Tongue (tissue), 2 donors: Measurements from ENCODE around the gene VSTM5. TPM values are rescaled to one million over a fixed set of nuclear protein-coding genes. Genes with fewer than 3 reads are reported as not detected.
"Not testable (repeated sequence)": the region's sequence is repeated elsewhere in the genome, so short reads cannot be mapped to it uniquely, and the experiment has no call there.

ENCODE experiments used
- DNase-seq: peaks from one replicate; pipeline ENCODE4 v3.0.0-alpha.2; 2015
- total RNA-seq: library from RNA; depleted of rRNA; stranded (reverse); fragments of >200 nt; gene quantifications from one replicate; pipeline ENCODE4 v1.2.3, GENCODE V29; 2014

The VSTM5 gene, protein sequence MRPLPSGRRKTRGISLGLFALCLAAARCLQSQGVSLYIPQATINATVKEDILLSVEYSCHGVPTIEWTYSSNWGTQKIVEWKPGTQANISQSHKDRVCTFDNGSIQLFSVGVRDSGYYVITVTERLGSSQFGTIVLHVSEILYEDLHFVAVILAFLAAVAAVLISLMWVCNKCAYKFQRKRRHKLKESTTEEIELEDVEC
- total RNA-seq, result 1.6 TPM

DNA sequence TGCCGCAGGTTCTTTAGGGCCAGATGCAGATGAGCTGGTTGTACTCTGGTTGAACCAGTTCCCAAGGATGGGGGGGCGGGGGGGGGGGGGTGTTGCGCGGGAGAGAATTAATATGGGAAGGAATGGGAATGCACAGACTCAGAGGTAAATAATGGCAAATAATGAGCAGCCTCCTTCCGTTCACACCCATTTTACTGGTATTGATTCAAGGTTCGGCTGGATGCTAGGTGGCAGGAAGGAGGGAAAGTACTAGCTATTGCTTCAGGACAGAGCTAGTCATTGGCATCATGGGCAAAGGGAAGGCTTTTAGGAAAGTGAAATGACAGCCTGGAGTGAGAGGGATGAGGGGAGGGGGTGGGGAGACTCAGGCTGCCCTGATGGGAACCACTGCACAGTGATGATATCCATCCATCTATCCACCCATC lies at the start of gene VSTM5:
Gene VSTM5, minus strand, starts transcription at position 25 of the 425 bp plus-strand sequence. CDS start 116 bp downstream, outside the sequence.
- DNase-seq, result no peak

DNA sequence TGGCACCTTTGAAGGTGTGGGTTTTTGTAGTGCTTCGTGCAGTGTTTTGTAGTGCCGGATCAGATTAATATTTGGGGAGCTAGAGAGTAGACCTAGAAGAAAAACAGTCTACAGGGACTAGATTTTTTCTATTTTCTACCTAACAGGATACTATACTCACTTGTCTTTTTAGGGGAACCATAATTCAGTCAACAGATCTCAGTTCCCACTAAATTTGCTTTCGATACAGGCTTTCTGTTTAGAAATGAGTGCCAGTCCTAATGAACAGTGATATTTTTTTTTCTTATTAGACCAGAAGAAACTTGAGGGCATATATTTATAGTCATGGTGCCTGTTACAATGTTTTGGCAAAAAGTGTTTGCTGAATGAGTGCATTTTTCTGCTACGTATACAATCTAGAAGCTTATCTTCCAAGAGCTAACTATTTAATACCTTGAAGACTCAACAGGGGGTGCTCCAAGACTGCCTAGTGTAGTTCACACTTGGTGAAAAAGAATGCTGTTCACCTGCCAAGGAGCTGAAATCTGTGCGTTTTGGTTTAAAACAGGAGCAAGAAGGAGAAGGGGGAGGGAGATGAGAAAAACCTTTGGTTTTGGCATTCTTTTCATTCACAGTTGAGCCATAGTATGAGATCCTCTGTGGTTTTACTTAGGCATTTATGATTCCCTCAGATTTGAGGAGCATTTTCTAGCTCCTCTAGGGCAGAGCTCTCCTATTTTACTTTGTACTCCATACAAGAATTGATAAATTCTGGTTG lies 44.9 kb upstream of the VSTM5 start:
- DNase-seq, result peak; percentile 80

DNA sequence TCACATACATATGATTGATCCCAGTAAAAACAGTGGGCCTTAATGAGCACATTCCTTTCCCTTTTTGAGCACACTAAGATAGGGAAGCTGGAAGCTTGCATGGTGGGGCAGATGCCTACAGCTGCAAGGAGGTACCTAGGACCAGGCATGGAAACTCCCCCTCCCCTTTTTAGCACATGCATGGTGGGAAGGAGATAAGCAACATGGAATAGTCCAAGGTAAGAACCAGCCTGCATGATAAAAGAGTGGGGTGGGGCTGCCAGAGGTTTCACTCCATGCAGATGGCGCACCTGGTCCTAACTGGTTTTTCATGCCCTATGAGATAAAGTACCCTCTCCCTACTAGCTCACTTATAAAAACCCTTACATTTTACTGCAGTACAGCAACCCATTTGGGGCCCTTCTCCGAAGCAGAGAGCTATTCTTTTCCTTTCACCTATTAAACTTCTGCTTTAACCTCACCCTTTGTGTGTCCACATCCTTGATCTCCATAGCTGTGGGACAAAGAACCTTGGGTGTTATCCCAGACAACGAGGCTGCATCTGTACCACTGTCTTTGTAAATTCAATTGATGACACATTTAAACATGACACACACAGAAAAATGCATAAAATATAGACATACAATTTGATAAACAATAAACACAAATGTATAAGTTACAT lies 40.1 kb upstream of the VSTM5 start:
- no peak for DNase-seq

DNA sequence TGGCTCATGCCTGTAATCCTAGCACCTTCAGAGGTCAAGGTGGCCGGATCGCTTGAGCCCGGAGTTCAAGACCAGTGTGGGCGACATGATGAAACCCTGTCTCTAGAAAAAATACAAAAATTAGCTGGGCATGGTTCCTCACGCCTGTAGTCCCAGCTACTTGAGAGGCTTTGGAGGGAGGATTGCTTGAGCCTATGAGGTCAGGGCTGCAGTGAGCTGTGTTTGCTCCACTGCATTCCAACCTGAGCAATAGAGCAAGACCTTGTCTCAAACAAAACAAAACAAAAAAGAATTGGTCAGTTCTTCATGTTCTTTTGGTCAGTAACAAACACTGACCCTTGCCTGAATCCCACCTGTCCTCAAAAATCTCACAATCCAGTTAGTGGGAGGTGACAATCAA lies 36.7 kb upstream of the VSTM5 start:
- no peak for DNase-seq

DNA sequence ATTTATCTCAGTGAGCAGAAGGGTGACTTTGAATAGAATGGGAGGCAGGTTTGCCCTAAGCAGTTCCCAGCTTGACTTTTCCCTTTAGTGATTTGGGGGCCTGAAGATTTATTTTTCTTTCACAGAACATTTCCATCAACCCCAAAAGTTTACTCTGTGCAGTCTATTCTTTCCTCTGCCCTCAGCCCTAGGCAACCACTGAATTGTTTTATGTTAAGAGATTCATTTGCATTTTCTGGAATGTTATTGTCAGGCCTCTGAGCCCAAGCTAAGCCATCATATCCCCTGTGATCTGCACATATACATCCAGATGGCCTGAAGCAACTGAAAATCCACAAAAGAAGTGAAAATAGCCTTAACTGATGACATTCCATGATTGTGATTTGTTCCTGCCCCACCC lies 28.7 kb upstream of the VSTM5 start:
- DNase-seq, result not testable (repeated sequence)

DNA sequence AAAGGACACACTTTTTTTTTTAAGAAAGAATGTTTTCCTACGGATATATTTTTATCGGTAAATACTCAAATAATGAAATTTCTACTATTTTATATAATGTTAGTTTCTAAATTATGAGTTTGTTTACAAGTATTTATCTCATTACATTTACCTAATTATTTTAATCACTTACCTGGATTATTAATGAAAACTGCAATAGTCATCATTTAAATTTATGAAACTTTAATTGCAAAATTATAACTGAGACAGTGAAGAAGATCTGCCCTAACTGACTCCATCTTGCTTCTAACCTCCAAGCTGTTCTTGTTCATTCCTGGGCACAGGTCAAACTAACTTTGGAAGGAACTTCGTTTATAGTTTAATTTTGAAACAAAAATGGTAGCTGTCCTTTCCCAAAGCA lies 25.2 kb upstream of the VSTM5 start:
- no peak for DNase-seq

DNA sequence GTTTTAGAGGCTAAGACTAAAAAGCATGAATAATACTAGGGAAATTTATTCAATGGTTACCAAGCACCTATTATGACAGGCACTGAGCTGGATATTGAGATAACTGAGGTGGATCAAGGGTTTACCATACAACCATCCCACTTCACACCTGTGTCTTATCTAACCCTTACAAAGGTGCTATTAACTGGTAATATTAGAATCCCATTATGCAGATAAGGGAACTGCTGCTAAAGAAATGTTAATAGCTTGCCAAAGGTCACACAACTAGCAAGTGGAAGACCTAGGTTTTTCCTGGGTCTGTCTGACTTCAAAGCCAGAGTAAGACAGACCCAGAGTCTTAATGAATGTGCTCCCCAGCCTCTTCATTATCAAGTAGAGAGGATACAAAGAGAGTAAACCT lies 21.1 kb upstream of the VSTM5 start:
- no peak for DNase-seq

DNA sequence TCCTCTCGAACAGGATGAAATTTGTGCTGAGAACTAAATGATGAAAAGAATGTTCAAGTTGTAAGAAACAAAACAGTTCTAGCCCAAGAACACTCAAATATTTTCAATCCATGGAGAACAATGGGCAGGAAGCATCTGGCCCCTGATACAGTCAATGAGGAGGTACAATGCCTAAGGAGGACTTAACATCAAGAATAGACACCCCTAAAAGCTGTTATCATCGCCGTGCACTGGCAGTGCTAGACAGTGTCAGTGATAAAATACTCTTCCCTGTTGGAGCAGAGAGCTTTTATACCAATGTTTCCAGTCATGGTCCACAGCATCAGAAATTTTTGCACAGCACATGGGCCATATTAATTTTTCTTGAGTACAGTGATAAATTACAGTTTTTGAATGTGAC lies 20.2 kb upstream of the VSTM5 start:
- DNase-seq, result no peak

DNA sequence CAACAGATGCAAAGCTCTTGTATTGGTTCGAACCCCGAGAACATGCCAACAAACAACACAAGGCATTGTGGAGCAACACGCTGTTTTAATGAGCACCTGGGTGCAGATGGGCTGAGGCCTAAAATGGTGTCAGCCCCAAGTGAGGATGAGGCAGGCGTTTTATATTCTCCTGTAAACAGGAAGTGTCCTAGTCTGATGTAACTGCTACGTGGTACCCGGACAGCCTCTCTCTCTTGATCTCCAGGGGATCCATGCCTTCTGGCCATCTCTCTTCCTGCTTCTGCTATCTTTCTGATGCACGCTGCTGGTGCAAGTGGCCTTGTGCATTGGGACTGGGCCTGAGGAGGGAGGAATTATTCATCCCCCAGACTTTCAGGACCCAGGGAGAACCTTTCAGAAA lies 19.4 kb upstream of the VSTM5 start:
- DNase-seq, result no peak

DNA sequence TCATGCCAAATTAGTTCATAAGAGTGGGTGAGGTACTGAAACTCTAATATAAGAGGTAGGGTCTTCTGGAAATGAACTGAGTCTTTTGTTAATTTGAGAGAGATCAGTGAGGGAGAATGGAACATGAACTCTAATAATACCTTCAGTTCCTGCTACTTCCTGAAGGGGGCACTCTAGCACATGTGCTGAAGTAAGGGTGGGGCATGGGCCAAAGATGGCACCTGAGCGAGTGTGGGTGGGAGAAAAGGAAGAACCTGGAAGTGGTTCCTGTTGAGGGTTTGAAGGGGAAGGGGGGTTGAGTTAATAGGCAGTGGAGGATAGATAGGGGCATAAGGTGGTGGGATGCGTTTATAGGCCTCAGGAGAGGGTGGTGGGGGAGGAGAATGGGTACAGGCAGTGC lies 18.0 kb upstream of the VSTM5 start:
- DNase-seq, result not testable (repeated sequence)

DNA sequence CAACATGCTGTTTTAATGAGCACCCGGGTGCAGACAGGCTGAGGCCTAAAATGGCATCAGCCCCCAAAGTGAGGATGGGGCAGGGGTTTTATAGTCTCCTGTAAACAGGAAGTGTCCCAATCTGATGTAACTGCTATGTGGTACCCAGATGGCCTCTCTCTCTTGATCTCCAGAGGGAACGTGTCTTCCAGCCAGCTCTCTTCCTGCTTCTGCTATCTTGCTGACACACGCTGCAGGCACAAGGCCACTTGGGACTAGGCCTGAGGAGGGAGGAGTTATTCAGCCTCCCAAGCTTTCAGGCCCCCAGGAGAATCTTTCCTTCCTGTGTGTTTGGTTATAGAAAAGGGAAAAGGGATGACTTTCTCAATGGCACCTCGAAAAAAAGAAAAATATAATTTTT lies 11.4 kb upstream of the VSTM5 start:
- DNase-seq, result no peak

DNA sequence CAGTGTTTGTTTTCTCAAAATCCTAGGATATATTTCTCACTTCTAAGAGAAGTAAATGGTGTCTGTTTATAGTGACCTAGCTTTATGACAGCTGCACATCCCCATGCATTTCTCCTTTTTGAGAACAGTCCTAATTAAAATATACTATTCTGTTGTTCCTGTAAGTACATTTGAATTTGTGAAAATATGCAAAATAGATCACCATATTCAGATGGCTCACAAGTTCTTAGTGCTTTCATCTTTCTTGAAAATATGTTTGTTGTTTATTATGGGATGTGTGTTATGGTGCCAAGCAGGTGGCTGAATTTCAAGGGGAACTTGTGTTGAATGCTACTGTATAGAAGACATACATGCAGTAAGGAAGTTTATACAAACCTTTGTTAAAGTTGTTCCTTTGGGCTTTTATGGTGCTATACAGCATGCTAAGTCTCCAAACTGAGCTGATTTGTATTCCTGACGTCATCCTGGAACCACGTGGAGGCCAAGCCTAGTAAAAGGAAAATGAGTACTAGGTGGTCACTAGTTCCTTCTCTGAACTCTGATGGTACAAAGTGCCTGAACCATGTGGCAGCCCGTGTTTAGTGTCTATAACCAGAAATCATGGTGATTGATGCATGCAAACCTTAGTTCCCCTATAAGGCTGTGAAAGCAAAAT lies 7.8 kb upstream of the VSTM5 start:
- DNase-seq, result peak; percentile 21

DNA sequence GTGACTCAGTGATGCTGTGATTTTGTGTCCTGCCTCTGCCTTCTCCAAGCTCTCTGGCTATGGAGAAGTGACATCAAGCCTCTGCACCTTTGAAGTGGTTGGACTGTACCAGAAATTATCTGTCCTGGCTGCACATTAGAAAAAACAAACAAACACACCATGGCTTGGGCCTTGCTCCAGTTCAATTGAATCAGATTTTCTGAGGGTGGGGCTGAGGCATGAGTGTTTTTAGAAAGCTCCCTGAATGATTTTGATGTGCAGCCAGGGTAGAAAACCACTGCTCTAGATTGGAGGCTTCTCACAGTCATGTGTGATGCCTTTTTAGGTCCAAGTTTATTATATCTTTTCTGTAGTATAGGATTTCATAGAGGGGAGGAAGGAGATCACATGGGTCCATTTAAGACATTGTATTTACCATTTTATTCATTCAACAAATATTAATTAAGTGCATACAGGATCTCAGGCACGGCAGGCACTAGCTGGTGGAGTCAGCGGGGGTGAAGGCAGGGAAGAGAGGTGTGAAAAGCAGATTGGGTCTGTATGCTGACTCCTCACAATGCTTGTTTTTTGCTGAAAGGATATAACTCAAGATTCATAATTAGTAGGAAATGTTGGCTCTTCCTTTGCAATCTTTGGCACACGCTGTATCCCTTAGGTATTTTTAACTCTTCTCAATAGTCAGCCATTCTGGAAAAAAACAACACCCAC lies 7.1 kb upstream of the VSTM5 start:
- peak; percentile 28 for DNase-seq

DNA sequence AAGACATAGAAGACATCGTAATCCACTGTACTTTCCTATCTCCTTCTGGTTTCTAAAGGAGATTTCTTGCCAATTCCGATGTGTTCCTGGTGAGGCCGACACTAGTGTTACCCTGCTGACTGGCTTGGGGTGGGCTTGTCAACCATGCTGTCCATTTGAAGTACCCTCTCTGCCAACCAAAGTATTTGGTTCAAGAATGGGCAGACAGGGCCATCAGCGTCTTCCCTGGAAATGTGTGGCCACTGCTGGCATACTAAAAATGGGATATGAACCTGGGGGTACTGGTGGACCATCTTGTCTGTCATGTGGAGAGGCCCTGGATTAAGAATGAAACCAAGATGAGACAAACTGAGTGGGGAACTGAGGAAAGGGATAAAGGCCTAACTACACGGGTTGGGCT lies 1.8 kb upstream of the VSTM5 start:
- DNase-seq, result no peak

DNA sequence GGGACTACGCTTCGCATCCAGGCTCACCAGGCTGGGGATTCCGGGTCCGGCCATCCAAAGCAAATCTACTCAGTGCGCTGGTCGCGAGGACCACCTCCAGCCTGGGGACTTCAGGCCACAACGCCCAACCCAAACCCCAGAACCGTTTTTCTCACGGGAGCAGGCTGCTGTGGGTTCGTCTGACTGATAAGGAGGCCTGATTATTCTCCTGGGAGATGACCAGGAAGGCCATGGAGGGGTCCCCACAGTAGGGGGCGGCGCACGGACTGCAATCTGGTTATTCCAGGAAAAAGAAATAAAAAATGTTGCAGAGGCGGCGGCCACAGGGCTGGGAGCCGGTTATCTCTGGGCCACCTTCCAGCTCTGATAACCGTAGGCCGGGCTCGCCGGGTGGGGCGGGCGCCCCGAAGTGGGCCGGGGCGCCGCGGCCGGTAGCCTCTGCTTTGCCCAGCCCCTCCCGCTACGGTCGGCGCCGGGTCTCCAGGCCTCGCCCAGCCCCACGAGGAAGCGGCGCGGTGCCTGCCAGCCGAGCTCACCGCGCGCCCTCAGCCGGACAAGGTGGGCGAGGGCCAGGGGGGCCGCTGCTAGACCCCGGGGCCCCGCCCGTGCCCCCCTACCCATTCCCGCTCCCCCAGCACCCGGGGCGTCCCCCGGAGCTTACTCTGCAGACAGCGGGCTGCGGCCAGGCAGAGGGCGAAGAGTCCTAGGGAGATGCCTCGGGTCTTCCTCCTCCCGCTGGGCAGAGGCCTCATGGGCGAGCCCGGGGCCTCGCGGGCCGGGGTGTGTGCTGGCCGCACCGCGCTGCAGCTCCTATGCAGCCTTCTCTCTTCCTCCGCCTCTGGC lies 446 bp downstream of the VSTM5 start:
- DNase-seq, result peak; percentile 40

DNA sequence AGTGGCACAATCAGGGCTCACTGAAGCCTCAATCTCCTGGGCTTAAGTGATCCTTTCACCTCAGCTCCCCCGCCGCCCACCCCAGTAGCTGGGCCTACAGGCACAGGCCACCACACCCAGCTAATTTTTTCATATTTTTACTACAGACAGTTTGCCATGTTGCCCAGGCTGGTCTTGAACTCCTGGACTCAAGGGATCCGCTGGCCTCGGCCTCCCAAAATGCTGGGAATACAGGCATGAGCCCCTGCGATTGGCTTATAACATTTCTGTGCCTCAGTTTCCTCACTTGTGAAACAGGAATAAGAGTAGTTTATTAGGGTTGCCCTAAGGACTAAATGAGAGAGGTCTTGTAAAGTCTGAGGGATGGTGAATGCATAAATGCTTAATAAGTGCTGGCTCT lies 1.2 kb downstream of the VSTM5 start:
- DNase-seq, result no peak

DNA sequence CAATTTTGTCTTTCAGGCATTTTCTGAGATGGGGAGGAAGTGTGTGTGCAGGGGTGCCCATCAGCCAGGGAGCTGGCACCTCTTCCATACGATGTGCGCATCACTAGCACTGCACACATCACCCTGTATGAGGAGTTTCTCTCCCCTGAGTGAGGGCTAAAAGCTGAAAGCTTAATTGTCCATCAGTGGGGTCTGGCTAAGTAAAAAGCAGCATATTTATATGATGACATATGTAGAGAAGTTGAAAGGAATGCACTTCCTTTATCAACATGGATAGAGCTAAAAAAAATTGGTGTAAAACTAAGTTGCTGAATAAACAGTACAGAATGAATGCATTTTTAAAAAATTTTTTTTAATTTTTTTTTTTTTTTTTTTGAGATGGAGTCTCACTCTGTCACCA lies 4.0 kb downstream of the VSTM5 start:
- no peak for DNase-seq

DNA sequence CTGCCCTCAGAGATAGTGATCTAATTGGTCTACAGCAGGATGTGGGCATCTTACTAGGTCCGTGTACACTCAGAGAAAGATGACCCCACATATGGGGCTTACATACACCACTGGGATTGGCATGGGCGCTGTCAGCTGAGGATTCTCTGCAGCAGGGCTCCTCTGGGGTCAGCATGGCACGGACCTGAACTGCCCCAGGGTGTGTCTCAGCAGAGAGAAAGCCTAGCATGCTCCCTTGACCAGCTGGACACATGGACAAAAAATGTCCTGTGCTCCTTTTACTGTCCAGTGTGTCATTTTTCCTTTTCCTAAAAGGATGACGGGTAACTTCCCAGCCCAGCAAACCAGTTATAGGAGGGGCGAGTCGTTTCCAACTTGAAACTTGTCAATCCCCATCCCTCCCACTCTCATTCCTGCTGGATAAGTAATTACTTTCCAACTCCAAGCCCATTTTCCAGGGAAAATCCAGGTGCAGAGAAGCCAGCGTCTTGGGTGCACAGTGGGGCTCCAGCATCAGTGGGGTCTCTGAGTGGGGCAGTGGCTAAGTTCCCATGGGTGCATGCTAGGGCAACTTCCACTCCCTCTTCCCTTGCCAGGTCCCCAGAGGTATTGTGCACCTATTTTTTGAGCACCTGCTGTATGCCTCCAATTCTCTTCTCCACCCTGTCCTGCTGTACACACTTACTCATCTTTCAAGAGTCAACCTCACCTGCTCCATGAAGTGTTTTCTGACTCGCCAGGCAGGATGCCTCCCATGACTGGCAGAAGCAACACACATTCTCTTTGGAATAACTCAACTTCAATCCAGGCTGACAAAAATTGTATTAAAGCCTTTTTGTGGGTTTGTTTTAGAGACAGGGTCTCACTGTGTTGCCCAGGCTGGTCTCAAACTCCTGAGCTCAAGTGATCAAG lies 5.0 kb downstream of the VSTM5 start:
- DNase-seq, result no peak

DNA sequence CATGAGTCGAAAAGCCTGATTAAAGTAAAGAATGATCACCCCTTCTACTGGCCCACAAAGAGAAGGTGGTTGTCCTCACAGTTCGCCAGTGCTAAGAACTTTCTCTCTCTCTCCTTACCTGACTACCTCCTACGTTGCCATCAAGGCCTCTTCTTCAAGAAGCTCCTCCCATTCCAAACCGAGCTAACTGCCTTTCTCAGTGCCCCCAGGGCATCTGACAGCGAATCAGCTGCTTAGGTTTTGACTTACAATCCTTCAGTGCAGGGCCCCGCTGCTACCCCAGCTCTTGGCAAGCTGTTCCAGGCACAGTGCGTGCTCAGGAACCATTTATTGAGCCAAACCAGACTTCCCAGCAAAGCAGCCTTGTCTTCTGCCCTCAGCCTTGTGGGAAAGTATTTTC lies 5.8 kb downstream of the VSTM5 start:
- no peak for DNase-seq

DNA sequence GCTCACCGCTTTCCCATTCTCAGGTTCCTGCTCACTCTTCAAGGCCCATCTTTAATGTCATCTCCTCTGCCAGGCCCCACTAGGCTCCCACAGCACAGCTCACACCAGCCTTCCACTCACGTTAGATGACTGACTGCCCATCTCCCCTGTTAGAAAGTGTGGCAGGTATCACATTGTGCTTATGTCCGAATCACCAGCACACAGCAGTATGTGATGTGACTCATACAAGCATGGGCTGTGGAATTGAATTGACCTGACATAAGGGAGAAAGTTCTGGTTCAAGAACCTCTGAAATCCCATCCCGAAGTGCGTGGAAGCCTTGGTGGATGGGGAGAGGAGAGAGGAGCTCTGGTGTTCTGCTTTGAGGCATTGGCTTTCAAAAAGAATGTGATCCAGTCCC lies 6.5 kb downstream of the VSTM5 start:
- no peak for DNase-seq
